ENCODE measurements around the gene LPGAT1.

DNA sequence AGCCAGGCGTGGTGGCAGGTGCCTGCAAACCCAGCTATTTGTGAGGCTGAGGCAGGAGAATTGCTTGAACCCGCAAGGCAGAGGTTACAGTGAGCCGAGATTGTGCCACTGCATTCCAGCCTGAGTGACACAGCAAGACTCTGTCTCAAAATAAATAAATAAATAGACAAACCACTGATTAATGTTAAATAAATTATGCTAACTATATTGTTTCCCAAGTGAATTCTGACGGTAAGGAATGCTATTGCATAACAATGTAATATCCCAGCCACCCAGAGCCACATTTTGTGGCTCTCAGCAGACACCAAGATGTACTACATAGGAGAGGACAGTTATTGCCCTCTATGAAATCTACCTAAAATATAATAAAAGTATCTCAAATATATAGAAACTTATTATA is 55.4 kb downstream of the LPGAT1 start:
- TF ChIP-seq, protein P1, sequence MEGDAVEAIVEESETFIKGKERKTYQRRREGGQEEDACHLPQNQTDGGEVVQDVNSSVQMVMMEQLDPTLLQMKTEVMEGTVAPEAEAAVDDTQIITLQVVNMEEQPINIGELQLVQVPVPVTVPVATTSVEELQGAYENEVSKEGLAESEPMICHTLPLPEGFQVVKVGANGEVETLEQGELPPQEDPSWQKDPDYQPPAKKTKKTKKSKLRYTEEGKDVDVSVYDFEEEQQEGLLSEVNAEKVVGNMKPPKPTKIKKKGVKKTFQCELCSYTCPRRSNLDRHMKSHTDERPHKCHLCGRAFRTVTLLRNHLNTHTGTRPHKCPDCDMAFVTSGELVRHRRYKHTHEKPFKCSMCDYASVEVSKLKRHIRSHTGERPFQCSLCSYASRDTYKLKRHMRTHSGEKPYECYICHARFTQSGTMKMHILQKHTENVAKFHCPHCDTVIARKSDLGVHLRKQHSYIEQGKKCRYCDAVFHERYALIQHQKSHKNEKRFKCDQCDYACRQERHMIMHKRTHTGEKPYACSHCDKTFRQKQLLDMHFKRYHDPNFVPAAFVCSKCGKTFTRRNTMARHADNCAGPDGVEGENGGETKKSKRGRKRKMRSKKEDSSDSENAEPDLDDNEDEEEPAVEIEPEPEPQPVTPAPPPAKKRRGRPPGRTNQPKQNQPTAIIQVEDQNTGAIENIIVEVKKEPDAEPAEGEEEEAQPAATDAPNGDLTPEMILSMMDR (IDR thresholded peaks at IDR 0.05) = no peak
- no peak for TF ChIP-seq POLR2A (IDR thresholded peaks at IDR 0.05)
